Amniotic epithelial cell (primary cell): ENCODE measurements around the gene C10orf143.
"Not testable (repeated sequence)": the region's sequence is repeated elsewhere in the genome, so short reads cannot be mapped to it uniquely, and the experiment has no call there.

Source experiments
- DNase-seq: peaks from one replicate; pipeline ENCODE4 v3.0.0-alpha.2; 2010; ENCODE audit warnings: low read depth

The C10orf143 gene

GRCh38 chr10:130028465-130028819 is 82.2 kb downstream of the C10orf143 start:
- DNase-seq = no peak

DNA sequence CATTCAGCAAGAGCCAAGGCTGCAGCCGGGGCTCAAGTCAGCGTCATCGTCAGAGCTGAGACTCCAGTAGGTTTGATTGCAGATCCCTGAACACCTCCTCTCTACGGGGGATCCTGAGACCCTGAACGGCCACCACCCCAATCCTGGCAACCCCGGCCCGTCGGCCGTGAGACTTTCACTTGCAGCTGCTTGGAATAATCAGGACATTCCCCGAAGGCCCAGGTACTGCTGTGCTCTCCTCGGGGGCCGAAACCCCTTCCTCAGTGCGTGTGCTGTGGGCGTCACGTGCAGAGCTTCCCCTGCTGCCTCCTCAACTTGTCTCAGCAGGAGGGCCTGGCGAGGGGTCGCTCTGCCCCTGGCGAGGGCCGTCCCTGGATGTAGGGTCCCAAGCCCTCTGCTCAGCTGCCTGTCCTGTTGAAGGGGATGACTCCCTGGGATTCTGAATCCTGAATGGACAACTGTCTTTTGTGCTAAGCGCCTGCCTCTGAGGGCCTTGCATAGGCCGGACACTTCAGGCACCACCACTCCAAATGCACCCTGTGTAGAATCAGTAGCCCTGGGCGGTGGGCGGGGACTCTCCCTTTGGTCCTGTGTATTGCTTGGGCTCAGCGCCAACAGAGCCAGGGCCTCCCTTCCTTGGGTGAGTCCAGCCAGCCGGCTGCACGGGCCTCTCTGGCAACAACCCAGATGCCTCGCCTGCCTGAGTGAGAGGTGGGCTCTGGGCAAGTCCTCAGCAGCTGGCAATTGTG is 82.7 kb downstream of the C10orf143 start:
- no peak for DNase-seq

DNA sequence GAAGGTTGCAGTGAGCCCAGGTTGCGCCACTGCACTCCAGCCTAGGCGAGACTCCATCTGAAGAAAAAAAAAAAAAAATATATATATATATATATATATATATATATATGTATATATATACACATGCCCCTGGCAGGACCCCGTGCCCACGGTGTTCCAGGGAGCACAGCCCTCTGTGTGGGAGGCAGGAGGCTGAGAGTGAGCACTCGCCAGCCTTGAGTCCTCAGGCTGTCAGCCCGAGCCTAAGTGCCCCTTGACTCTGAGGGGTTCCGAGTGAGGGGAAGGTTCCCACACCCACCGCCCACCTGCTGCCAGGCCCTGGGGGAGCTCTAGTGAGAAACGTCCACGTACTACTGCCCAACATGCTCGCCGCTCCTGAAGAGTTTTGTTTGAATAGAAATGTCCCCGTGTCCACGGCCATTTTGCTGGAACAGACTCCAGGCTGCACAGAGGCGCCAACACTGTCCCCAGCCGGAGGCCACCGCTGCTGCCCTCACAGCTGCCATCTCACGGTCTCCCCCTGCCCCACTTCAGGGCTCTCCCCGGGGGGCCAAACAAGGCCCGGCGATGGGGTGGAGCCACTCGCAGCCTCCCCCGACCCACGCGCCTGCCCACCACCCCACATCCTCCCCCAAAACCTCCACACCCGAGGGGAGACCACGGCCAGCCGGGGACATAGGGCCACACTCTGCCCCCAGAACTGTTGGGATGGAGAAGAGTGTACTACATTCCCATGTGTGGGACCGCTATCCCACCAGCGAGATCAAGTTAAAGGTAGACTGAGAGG is 83.8 kb downstream of the C10orf143 start:
- DNase-seq = no peak

DNA sequence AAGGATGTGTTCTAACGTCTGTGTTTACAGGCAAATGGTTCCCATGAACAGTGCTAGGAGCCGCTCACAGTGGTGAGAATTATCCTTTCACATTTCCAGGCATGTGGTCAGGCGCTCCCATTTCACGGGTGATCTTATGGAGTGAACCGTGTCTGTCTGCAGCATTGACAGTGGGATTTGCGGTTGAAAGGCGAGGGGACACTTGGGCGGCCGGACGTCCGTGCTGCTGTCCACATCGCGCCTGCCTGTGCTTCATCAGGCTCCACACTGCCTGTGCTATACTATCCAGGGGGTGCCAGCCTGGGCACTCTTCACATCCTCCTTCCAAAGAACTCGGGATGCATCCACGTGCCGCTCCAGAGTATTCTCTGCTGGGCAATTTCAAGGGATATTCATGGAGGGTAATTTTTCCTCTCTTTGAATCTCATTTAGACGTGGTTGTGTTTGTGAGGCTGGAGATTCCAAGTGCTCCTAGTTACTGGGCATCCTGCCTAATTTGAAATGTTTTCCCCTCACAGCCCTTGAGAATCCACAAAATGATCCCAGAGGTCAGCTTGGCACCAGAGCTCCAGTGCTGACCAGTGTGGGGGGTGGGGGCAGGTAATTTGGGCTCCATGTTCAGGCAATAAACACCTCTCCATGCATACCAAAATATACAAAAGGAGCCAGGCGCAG is 84.7 kb downstream of the C10orf143 start:
- no peak for DNase-seq

DNA sequence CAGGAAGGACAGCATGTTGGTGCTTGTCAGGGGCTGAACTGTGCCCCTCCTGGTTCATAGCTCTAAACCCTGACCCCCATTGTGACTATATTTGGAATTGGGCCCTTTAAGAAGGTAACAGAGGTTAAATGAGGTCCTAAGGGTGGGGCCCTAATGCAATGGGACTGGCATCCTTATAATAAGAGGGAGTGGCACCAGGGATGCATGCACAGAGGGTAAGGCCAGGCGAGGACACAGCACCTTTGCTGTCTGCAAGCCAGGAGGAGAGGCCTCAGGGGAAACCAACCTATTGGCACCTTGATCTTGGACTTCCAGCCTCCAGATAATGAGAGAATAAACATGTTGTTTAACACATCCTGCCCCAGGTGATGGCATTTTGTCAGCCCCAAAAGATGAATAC is 85.3 kb downstream of the C10orf143 start:
- DNase-seq = no peak

DNA sequence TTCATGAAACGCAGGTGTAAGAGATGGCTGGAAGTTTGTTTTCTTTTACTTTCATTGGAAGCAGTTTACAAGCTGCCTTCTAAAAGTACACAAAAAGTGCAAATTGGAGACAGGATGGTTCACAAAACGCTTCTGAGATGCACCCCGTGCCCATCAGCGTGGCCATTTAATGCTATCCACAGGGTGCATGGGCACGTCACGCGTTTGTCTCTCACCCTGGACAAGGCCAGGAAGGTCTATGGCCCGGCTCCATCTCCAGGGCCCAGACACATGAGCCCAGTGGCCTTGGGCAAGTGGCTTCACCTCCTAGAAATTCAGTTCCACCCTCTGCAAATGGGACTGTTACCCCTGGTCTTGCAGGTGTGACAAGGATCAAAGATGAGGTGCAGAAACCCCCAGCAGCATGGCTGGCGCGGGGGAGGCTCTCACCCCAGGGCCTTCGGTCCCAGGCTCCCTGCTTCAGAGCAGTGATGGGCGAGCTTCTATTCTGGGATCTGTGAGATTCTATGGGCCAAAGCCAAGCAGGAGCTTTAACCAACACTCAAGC is 85.8 kb downstream of the C10orf143 start:
- DNase-seq = no peak

DNA sequence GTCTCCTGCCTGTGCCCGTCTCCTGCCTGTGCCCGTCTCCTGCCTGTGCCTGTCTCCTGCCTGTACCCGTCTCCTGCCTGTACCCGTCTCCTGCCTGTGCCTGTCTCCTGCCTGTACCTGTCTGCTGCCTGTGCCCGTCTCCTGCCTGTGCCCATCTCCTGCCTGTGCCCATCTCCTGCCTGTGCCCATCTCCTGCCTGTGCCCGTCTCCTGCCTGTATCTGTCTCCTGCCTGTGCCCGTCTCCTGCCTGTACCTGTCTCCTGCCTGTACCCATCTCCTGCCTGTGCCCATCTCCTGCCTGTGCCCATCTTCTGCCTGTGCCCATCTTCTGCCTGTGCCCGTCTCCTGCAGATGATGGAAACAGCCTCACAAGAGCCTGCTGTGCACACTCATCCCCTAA is 86.3 kb downstream of the C10orf143 start:
- DNase-seq = not testable (repeated sequence)

DNA sequence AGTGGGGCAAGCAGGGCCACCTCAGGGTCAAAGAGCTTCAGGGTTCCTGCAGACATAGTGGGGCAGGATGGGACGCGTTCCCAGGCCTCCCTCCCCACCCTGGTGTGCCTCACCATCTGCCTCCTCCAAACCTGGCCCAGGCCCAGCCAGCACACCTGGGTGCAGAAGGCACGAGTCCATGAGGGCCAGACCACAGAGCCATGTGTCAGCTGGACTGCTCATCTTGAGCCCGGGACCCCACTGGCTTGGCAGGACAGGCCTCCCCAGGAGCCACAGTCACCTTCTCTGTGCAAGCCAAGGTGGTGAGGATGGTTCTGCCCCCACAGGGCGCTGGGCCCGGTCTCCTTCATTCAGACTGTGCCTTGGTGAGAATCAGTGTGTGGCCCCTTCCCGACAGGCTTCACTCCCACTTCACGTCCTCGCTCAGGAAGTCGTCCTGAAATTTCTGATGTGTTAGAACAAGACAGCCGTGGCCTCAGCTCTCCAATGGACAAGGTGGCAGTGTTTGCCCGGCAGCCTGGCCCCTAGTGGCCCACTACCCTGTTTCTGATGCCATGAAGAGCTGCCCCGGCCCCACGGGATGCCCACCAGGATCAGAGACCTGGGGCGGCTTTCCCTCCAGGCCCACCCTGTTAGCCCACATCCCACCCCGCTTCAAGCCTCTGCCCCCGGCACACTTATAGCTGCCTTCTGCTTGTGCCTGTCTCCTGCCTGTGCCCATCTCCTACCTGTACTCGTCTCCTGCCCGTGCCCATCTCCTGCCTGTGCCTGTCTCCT is 87.0 kb downstream of the C10orf143 start:
- DNase-seq = no peak

DNA sequence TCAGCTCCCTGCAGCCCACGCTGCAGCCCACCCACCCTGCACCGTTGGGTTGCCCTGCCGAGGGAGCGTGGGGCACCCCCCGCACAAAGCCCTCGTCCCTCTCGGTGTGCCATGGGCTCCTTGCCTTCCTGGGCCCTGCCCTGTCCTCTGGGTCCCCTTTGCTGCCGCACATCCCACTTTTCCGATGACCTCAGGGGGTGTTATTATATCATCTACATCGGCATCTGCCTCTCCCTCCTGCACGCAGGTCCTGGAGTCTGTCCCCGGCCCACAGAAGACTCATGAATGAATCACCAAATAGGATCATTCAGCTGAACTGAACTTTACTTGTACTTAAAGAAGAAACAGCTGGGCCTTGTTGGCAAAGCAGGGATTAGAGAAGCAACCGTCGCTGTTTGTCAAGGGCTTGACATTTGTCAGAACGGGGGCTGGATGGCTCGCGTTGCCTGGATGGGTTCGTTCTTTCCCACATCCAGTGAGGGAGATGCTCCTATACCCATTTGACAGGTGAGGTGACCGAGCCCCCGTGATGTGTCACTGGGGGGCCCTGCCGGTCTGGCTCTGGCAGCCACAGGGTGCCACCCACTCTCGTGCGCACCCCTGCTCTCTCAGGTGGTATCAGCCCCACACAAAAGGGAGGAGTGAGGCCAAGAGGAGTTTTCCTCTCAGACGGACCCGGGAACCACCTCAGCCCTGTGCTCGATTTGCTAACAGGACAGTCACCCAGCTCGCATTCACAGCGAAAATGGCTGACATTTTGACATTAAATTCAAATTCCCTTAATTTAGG is 87.9 kb downstream of the C10orf143 start:
- no peak for DNase-seq

DNA sequence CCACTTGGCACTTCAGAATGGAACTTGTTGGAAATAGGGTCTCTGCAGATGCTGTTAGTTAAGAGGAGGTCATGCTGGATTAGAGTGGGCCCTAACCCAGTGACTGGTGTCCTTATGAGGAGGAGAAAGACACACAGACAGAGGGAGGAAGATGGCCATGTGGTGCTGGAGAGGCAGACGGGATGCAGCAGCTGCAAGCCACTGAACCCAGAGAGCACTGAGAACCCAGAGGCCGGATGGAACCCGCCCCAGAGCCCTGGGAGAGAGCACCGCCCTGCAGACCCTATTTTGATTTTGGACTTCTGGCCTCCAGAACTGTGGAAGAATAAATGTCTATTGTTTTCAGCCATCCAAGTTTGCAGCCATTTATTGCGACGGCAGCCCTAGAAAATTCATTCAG is 88.5 kb downstream of the C10orf143 start:
- DNase-seq = no peak

DNA sequence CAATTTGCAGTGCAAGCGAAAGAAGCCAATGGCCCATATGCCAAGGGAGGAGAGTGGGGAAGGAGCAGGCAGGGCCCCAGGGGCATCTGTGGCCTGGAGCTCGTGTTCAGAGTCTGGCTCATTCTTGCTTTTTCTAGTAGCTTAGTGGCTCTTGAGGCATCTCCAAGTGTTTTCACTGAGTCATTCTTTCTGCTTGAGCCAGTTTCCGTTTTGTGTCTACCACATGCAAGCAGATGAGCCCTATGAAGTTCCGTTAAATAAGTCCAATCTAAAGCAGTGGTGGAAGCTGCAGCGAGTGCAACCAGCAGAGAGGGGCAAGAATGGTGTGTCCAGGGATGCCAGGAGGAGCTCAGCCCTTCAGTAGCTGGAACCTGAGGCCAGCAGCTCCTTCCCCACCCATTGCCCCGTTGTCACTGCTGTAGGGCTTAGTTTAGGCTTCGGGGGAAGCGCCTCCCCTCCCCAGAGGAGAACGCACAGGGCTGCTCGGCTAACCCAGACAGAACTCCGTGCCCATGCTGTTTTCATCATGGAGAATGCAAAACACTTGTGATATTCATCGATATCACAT is 89.2 kb downstream of the C10orf143 start:
- no peak for DNase-seq

DNA sequence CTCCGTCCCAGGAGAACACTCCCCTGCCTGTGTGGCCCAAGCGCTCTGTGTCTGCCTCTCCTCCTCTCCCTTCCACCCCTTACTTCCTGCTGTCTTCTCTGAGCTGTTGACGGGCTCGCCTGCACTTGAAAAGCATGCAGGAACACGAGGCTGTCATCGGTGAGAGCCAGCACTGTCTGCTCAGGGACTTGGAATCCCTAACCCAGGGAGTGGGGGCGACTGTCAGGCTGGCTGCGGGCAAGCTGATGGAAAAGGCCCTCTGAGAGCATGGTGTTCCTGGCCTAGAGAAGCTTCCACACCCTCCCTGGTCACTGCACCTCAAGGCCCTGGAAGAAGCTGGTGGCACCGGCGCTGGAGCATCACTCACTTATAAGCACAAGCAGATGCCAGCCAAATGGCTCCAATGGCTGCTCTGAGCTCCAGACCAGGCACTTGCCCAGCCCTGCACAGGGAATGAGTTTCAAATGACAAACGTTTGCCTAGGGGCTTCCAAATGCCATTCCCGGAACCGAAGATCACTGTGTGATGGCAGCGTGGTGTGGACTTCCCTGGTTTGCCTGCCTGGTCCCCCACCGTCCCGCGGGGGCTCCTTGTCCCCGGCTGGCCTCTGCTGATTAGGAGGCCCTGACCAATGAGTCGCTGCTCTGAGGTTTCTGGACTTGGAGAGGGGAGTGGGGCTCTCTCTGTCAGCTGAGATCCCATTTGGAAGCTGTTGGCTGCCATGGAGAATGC is 89.8 kb downstream of the C10orf143 start:
- no peak for DNase-seq

DNA sequence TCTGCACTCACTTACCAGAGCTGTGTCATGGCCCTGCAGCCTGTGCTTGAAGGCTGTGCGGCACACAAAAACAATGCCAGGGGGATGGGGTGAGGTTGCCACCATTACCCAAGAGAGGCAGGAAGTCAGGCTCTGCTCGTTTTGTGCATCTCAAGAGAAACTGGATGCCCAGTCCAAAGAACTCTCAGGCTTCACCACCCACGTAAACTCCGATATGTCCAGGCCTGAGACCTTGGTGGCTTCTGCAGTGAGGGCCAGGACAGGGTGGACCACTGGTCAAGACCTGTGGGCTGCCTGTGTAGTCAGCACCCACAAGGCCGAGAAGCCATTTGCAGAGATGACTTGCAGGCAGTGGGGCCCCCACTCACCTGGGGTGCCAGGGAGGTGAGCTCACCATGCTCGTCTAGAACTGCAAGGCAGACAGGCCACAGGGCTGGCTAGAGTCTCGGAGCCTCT is 91.9 kb downstream of the C10orf143 start:
- DNase-seq = no peak

- DNase-seq = no peak
Measured at GRCh38 chr10:130018265-130018664, 92.4 kb downstream of the C10orf143 start.

GRCh38 chr10:130017631-130018022 is 93.0 kb downstream of the C10orf143 start:
- no peak for DNase-seq

GRCh38 chr10:130016993-130017630 is 93.5 kb downstream of the C10orf143 start:
- DNase-seq = no peak

- DNase-seq = no peak
Measured at GRCh38 chr10:130016095-130016494, 94.5 kb downstream of the C10orf143 start.

DNA sequence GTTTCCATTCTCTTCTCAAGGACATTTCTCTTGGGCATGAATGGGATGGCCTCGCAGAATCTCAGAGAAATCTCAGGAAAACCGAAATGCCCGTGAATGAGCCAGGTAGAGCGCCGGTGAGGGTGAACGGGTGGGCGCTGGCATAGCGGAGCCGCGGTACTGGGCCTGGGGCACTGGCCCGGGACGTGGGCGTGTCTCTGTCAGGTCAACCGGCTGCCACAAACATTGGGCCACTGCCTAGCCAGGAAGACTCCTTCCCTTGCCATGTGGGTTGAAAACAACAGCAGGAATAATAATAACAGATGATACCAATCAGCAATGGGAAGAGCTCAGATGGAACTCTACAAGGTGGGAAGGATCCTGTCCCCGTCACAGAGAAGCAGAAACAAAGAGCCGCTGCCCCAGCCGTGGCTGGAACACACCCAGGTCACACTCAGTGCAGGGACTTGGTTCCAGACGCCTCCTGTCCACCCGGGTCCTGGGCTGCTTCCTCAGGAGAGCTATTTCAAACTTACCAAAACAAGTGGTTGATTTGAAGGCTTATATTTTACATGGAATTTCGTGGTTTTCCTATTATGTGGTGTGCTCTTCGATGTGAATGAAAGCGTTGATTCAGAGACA is 95.4 kb downstream of the C10orf143 start:
- DNase-seq = no peak
